CD4-positive, alpha-beta T cell treated with Interleukin-21 for 1 hour (primary cell): ENCODE results near the gene SLC22A15.
"Not testable (repeated sequence)": the region's sequence is repeated elsewhere in the genome, so short reads cannot be mapped to it uniquely, and the experiment has no call there.

Experiments
- DNase-seq: peaks from one replicate; pipeline ENCODE4 v3.0.0-alpha.2; 2020

SLC22A15 gene

GRCh38 chr1:115976062-115976920, at the start of gene SLC22A15:
Gene SLC22A15, plus strand, starts transcription at chr1:115976513. Its CDS starts 115 bp downstream, at chr1:115976628.
- DNase-seq: peak; percentile 33

DNA sequence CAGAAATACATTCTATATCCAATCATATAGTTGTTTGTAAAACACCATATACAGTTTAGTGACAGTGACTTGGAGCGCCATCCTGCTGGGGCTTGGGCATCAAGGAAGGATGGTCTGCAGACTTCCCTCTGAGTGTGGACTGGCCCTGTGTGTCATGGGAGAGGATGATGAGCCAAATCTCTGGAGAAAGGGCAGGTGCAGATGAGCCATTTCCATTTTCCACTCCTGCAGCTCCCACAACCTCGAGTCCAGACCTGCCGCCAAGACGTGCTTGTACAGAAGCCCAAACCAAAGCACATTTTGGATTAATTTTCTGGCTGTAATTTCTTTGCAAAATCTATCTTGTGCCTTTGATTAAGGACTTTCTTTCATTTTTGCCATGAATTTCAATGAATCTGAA, 48.3 kb upstream of the SLC22A15 start:
- no peak for DNase-seq

DNA sequence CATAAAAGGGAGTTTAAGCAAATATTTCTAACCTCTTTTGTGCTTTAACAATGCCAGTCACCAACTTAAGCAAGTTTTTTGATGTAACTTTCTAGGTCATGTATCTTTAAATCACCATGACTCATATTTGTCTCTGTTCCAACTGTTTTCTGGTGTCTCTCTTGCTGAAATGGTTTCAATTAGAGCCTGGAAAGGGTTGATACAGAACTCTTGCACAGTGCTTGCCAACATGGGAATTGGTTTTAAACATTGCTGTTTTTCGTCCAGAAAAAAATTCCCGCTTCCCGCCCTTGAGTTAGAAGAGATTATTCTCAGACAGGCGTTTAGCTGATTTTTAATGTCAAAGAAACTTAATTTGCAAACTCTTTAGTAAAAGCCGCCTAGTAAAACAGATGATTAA, 46.4 kb upstream of the SLC22A15 start:
- no peak for DNase-seq

- no peak for DNase-seq
These were observed 42.7 kb upstream of the SLC22A15 start for GRCh38 chr1:115933625-115934024.

DNA sequence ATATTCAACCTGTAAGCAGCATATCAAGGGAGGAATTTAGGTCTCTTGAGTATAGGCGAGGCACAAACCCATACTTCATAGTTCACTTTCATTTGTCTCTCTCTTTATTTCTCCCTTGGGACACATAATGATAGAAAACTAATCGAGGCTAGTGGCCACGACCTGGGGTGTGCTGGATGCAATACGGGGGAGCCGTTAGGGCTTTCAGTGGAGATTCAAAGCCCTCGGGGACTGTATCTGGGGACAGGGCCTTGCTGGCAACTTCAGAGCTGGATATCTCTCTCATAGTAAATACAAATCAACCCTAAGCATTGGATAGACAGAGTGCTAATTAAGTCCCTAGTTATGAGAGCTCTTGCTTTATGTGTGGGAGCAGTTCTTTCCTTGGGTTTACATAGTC, 36.9 kb upstream of the SLC22A15 start:
- DNase-seq: no peak

DNA sequence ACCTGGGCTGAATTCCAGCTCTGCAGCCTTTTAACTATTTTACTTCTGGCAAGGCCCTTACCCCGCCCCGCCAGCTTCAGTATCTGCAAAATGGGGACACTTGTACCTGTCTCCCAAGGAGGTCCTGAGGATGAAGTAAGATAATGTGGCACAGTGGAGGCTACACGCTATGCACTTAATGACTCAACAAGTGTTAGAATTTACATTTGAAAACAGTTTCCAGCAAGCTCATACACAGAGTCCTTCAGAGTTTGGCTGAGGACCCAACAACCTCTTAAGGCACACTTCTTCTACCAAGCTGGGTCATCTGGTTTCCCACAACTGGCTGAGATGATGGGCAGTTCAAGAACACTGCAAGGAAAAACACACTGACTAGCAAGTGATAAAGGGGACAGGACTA, 30.2 kb upstream of the SLC22A15 start:
- DNase-seq: no peak

DNA sequence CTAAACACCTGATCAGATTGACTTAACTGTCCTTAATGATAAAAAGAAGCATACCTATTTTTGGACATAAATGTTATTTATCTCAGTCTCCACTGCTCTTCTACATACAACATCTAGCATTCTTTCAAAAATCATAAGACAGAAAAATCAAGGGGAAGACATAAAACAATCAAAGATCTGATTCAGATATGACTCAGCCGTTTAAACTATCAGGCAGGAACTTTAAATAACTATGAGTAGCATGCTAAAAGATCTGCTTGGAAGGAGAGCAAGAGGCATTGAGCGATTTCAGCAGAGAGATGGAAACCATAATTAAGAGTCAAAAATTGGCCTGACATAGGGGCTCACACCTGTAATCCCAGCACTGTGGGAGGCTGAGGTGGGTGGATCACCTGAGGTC, 27.2 kb upstream of the SLC22A15 start:
- no peak for DNase-seq

GRCh38 chr1:115951560-115951959, 24.8 kb upstream of the SLC22A15 start:
- no peak for DNase-seq

DNA sequence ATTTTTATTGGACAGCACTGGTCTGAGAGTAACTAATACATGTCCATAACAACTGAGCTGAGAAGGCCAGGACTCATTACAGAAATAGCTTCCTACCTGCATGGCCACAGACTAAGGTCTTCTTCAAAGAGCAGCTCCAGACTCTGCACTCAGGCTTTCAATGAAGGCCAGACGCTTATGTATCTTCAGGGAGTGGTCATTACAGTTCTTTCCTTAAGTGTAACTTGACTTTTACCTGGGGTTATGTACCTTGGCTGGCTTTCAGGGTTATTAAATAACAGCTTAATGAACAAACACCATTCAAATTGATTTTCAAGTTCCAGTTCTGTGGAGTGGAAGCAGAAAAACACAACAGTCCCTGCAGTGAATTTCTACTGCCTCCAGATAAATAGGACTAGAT, 23.8 kb upstream of the SLC22A15 start:
- no peak for DNase-seq

GRCh38 chr1:115953180-115953579, 23.1 kb upstream of the SLC22A15 start:
- DNase-seq: no peak

GRCh38 chr1:115954684-115955083, 21.6 kb upstream of the SLC22A15 start:
- no peak for DNase-seq

GRCh38 chr1:115955228-115955627, 21.1 kb upstream of the SLC22A15 start:
- no peak for DNase-seq

GRCh38 chr1:115958866-115959265, 17.4 kb upstream of the SLC22A15 start:
- DNase-seq: no peak

DNA sequence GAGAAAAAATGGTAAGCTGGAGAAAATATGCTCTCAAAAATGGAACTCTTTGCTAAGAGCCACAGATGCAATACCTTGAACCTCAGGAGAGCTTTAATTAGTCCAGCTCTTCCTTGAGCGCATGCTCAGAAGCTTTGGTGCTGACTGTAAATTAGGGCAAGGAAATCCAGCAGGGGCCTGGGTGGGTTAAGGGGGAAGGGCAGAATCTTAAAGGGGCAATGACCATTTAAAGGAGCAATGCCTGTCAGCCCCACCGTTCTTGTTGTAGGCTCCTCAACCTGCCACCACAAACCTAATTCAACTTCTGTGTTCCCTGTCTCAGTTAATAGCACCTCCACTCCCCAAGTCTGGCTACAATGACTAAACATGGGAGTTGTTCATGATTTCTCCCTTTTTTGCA, 6.8 kb upstream of the SLC22A15 start:
- no peak for DNase-seq

- DNase-seq: not testable (repeated sequence)
These were observed 4.5 kb upstream of the SLC22A15 start for GRCh38 chr1:115971778-115972177.

DNA sequence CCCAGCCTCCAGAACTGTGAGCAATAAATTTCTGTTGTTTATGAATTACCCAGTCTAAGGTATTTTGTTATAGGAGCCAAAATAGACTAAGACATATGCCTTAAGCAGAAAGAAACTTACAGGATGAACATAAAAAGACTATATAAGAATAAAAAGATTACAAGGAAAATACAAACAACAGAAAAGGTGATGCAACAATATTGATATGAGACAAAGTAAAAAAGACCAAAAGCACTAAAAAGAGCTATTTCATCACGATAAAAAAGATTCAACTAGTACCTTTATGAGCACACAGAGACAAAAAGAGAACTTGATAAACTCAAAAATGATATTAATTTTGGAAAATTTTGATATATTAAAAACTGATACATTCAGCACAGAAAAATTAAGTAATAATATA, 3.2 kb upstream of the SLC22A15 start:
- DNase-seq: no peak

DNA sequence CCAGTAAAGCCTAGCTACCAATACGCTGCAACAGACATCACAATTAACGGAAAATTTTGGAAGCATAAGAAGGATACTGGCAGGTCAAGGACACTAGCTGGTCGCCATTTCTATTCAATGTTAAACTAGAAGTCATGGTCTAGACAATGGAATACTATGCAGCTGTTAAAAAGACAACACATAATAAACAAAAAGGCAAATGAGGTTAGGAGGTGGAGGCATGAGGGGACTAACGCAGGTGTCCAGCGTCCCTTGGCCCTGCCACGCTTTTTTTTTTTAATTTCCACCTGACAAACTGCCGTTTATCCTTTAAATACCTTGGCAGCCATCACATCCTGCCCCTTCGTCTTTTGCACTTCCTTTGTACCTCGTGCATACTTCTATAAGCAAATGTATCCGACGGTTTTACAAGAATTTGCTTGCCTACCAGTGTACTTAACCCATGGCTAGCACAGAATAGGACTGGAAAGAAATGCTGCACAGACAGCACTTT, 698 bp upstream of the SLC22A15 start:
- no peak for DNase-seq

DNA sequence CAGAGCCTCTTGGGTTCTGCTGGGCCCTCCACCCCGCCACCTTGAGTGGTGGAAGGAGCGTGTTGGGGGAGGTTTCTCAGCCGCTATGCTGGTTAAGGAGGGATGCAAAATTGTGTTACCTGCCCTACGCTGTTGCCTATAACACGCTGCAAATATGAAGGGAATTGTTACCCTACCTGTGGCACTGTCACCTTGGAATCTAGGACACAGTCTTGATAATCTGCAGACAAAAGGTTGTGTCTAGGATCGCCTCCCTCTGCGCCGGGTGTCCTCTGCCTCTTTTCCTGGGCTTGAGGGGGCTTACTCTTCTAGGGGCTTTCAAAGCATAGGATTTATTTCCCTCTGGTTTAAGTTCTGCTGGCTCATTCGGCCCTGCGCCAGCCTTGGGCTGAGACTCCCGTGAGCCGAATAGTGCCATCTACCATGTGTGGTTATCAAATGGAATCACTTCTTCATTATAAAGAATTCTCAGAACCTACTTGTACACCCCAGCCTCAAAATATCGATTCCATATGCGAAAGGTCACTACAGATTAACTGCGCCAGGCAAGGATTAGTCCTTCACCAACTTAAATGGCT, 697 bp downstream of the SLC22A15 start:
- DNase-seq: no peak

- DNase-seq: no peak
These were observed 1.4 kb downstream of the SLC22A15 start for GRCh38 chr1:115977499-115978258.

DNA sequence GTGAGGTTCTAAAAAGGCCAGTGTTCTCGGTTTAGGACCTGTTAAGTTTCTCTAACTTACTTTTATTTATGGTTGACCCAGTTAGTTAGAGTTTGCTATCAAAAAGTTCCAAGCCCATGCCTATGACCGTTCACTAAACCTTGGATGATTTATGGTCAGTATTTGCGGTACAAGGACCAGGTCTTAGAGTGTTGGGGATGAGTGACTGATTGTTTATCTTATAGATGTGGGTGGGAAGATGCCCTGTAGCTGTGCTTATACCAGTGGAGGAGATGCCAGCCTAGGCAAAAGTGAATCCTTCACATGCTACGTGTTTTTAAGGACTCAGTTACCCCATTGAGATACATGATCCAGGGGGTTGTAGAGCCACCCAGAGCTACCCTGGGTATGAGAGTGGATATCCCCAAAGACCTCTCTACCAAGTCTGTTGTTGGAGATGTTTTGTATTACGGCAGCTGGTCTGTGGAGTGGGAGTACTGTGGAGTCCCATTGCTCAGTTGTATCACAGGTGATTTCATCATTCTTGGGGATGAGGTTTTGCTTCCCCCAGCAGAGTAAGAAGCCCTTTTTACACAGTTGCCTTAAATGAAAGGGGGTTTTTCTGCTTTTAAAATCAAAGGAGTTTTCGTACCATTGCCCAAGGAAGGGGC, 2.1 kb downstream of the SLC22A15 start:
- DNase-seq: no peak

GRCh38 chr1:115980156-115980555, 3.8 kb downstream of the SLC22A15 start:
- no peak for DNase-seq

DNA sequence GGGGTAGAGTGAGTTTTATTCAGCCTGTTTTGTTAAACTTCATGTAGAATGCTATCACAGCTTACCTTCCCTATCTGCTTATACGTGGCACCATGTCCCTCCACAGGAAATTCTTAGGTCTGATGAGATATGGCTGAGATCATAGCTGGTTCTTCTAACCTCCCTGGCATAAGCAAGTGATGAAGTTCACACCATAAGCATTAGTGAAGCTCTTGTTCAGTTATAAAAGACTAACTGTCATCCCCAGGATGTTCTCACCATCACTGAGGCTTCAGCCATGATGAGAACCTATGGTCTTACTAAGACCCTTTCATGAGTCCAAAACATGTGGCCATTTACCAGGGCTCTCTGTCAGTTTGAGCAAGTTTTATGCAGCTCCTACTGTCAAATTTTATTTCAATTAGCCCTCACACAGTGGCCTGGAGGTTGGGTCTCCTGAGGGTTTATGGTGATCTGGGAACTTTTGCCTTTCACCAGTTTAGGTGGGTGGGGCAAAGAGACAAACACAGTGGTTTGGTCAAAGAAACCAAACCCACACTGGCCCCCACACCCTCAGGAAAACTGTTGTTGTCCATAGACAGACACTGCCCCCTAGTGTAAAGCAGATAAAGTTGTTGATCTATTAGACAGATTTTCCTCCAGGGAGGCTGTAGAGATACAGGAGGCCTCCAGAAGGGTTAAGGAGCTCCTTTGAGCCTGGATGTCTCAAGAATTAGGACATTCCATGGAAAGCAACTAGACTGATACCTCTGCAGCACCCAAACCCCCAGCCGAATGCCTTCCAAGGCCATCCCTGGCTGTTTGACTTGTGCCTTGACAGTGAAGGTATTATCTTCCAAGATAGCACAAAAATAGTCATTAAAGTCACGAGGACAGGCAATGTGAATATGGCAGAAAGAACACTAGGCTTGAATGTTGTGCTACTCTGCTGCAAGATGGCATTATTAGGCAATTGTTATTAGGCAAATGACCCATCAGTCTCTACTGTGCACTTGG, 5.0 kb downstream of the SLC22A15 start:
- peak; percentile 50 for DNase-seq
